A549 (cell line): ENCODE measurements around the gene B9D1. TPM values are rescaled to one million over a fixed set of nuclear protein-coding genes. Genes with fewer than 3 reads are reported as not detected.
A peak's percentile ranks its signal among the peaks of the same experiment; 100 is the strongest.

Source experiments
- ATAC-seq, 2 experiments: fragments of 200-7000 bp in 1 of 2; fragments of >200 bp in 1 of 2; cut with Nextera tagmentation in 1 of 2; cut with Tn5 transposase in 1 of 2; 3 replicates each; pipeline versions ENCODE4 v1.8.0 to v1.9.1; 2018 to 2020; ENCODE audit warnings: mild to moderate bottlenecking in 1 of 2, moderate library complexity in 1 of 2
- CTCF ChIA-PET: fragments of 300-600 bp; sonication (Branson Sonifier 250); formaldehyde crosslinking; extraction: SDS; loops from one replicate; lab custom pipeline; 2021; ENCODE audit warnings: antibody characterized with exemption, inconsistent platforms; lab: Yijun Ruan, JAX
- POLR2A ChIA-PET: fragments of 350-600 bp; formaldehyde crosslinking; extraction: SDS; loops from one replicate; lab custom pipeline; 2021; ENCODE audit warnings: antibody characterized with exemption, inconsistent platforms; lab: Yijun Ruan, JAX
- DNase-seq, 2 experiments: peaks; one replicate each; pipeline versions ENCODE4 v3.0.0 to v3.0.0-alpha.2; 2011 to 2016; ENCODE audit warnings: low read depth in 1 of 2, low spot score in 1 of 2
- FAIRE-seq: peaks from 2 replicates; lab custom pipeline; 2011; peaks lifted over from hg19 to GRCh38; lab: Jason Lieb, UNC
- H3K27ac ChIP-seq, 2 experiments: fragments of >200 bp; sonication (Bioruptor Twin); formaldehyde crosslinking; 3 replicates each; pipeline ENCODE4 v1.5.1; 2016 to 2017
- H3K4me1 ChIP-seq: fragments of >200 bp; sonication (Bioruptor Twin); formaldehyde crosslinking; 3 replicates; pipeline ENCODE4 v1.6.1; 2016
- H3K4me2 ChIP-seq: fragments of >200 bp; sonication (Bioruptor Twin); formaldehyde crosslinking; 3 replicates; pipeline ENCODE4 v1.6.1; 2016
- H3K4me3 ChIP-seq: fragments of >200 bp; sonication (Bioruptor Twin); formaldehyde crosslinking; 3 replicates; pipeline ENCODE4 v1.5.1; 2016
- H3K9me3 ChIP-seq: fragments of >200 bp; sonication (Bioruptor Twin); formaldehyde crosslinking; 3 replicates; pipeline ENCODE4 v1.6.1; 2016
- CTCF ChIP-seq: fragments of >200 bp; sonication (Bioruptor Twin); formaldehyde crosslinking; IDR thresholded peaks from 3 replicates; pipeline ENCODE4 v1.5.1; 2016
- ELK1 ChIP-seq: fragments of 150-350 bp; IDR thresholded peaks from 2 replicates; pipeline ENCODE4 v1.6.1; 2014; ENCODE audit warnings: low read depth, mild to moderate bottlenecking, low read length
- ESRRA ChIP-seq: fragments of 150-350 bp; IDR thresholded peaks from 2 replicates; pipeline ENCODE4 v1.6.1; 2014; ENCODE audit warnings: mild to moderate bottlenecking, low read length, borderline replicate concordance
- FOXS1 ChIP-seq: fragments of 250-450 bp; sonication (Bioruptor Pico); IDR thresholded peaks from 2 replicates; pipeline ENCODE4 v1.5.0; 2020; ENCODE audit warnings: mild to moderate bottlenecking, moderate library complexity
- GATA3 ChIP-seq: IDR thresholded peaks from 2 replicates; pipeline ENCODE4 v1.6.1; 2012; ENCODE audit warnings: borderline replicate concordance
- HDAC2 ChIP-seq: fragments of 200-600 bp; sonication (generic); IDR thresholded peaks from 2 replicates; pipeline ENCODE4 v1.6.1; 2016
- HEYL ChIP-seq: fragments of 250-450 bp; sonication (Bioruptor Pico); IDR thresholded peaks from 2 replicates; pipeline ENCODE4 v1.8.0; 2021; ENCODE audit warnings: mild to moderate bottlenecking, moderate library complexity
- HOXB13 ChIP-seq: fragments of 250-450 bp; sonication (Bioruptor Pico); IDR thresholded peaks from 2 replicates; pipeline ENCODE4 v1.5.0; 2020; ENCODE audit warnings: low read depth, mild to moderate bottlenecking, moderate library complexity
- HOXB5 ChIP-seq: fragments of 250-450 bp; sonication (Bioruptor Pico); IDR thresholded peaks from 2 replicates; pipeline ENCODE4 v1.5.0; 2020; ENCODE audit warnings: mild to moderate bottlenecking, moderate library complexity
- JUNB ChIP-seq: fragments of >200 bp; sonication (Bioruptor Twin); formaldehyde crosslinking; IDR thresholded peaks from 2 replicates; pipeline ENCODE4 v1.6.1; 2016
- KDM1A ChIP-seq: fragments of 200-600 bp; sonication (generic); IDR thresholded peaks from 2 replicates; pipeline ENCODE4 v1.6.1; 2016; ENCODE audit warnings: low read depth, mild to moderate bottlenecking
- KDM5A ChIP-seq: fragments of 200-600 bp; sonication (generic); IDR thresholded peaks from 2 replicates; pipeline ENCODE4 v1.6.1; 2016; ENCODE audit warnings: antibody characterized with exemption, mild to moderate bottlenecking
- NFE2L2 ChIP-seq: fragments of 150-350 bp; conservative IDR thresholded peaks from 2 replicates; pipeline ENCODE4 v1.6.1; 2014; ENCODE audit warnings: low read length
- NPAS2 ChIP-seq: fragments of 250-450 bp; sonication (Bioruptor Pico); IDR thresholded peaks from 2 replicates; pipeline ENCODE4 v1.8.0; 2022; ENCODE audit warnings: mild to moderate bottlenecking, moderate library complexity, borderline replicate concordance
- PHF8 ChIP-seq: fragments of 200-600 bp; sonication (generic); IDR thresholded peaks from 2 replicates; pipeline ENCODE4 v1.6.1; 2016; ENCODE audit warnings: low read depth, mild to moderate bottlenecking, antibody characterized with exemption, moderate library complexity, borderline replicate concordance
- POLR2AphosphoS2 ChIP-seq: conservative IDR thresholded peaks from 2 replicates; pipeline ENCODE4 v1.6.1; 2012; ENCODE audit warnings: low read length, improper control_type of control experiment, inconsistent platforms
- RAD21 ChIP-seq, 2 experiments: fragments of >200 bp in 1 of 2; sonication (Bioruptor Twin) in 1 of 2; formaldehyde crosslinking in 1 of 2; IDR thresholded peaks in 1 of 2; conservative IDR thresholded peaks in 1 of 2; 2 replicates in 1 of 2; 3 replicates in 1 of 2; pipeline ENCODE4 v1.6.1; 2012 to 2018; ENCODE audit warnings: inconsistent platforms in 1 of 2
- RCOR1 ChIP-seq: fragments of 150-350 bp; IDR thresholded peaks from 2 replicates; pipeline ENCODE4 v1.6.1; 2014; ENCODE audit warnings: antibody characterized with exemption, low read length, low read depth
- RFX5 ChIP-seq: fragments of 450-650 bp; IDR thresholded peaks from 2 replicates; pipeline ENCODE4 v1.7.1; 2014; ENCODE audit warnings: antibody characterized with exemption, mild to moderate bottlenecking, moderate library complexity
- SMC3 ChIP-seq: fragments of >200 bp; sonication (Bioruptor Twin); formaldehyde crosslinking; IDR thresholded peaks from 3 replicates; pipeline ENCODE4 v1.6.1; 2018; ENCODE audit warnings: inconsistent platforms
- TFCP2L1 ChIP-seq: fragments of 250-450 bp; sonication (Bioruptor Pico); IDR thresholded peaks from 2 replicates; pipeline ENCODE4 v1.5.0; 2021; ENCODE audit warnings: mild to moderate bottlenecking
- ZC3H11A ChIP-seq: fragments of 450-650 bp; IDR thresholded peaks from 2 replicates; pipeline ENCODE4 v1.6.1; 2014; ENCODE audit warnings: antibody characterized with exemption, mild to moderate bottlenecking
- ZFP36 ChIP-seq: fragments of 450-650 bp; IDR thresholded peaks from 2 replicates; pipeline ENCODE4 v1.6.1; 2014; ENCODE audit warnings: borderline replicate concordance; ENCODE audit not compliant: partially characterized antibody
- ZSCAN20 ChIP-seq: fragments of 250-450 bp; sonication (Bioruptor Pico); IDR thresholded peaks from 2 replicates; pipeline ENCODE4 v1.8.0; 2022; ENCODE audit warnings: mild to moderate bottlenecking, moderate library complexity
- WGBS: methylation state at CpG from one replicate; pipeline ENCODE4 v1.1.6; 2017; ENCODE audit errors: missing lambda C conversion rate; 5-methylcytosine and 5-hydroxymethylcytosine counted together
- polyA plus RNA-seq, 4 experiments: library from polyadenylated mRNA; depleted of rRNA in 3 of 4; stranded (reverse); fragments of >200 nt; fragmentation: RNase III in 1 of 4; extraction: RNeasy Plus Mini Kit Qiagen cat#74134 plus additional on column Dnase treatment in 1 of 4; gene quantifications; 2 replicates in 3 of 4; 3 replicates in 1 of 4; pipeline ENCODE4 v1.2.3, GENCODE V29; 2011 to 2017
- TF ChIP-seq, protein P1 (sequence below): IDR thresholded peaks from 2 replicates; pipeline ENCODE4 v1.6.1; 2012; ENCODE audit warnings: low read depth, borderline replicate concordance
- TF ChIP-seq, protein P2 (sequence below): IDR thresholded peaks from 2 replicates; pipeline ENCODE4 v1.6.1; 2012

The B9D1 gene
- polyA plus RNA-seq, 2 of the 4 experiments (the other 2 are of a cell fraction), result 48.2 to 60.6 TPM

- TF ChIP-seq RAD21 (conservative IDR thresholded peaks at IDR 0.05 in 1 of 2, IDR thresholded peaks at IDR 0.05 in 1 of 2) (no peak), POLR2AphosphoS2 (no peak), ELK1 (no peak), FOXS1 (CRISPR knock-in tag) (no peak), NFE2L2 (no peak), HEYL (no peak), RCOR1 (no peak), ZFP36 (no peak)
- TF ChIP-seq, protein P1, sequence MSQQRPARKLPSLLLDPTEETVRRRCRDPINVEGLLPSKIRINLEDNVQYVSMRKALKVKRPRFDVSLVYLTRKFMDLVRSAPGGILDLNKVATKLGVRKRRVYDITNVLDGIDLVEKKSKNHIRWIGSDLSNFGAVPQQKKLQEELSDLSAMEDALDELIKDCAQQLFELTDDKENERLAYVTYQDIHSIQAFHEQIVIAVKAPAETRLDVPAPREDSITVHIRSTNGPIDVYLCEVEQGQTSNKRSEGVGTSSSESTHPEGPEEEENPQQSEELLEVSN, result no peak
- TF ChIP-seq, protein P2, sequence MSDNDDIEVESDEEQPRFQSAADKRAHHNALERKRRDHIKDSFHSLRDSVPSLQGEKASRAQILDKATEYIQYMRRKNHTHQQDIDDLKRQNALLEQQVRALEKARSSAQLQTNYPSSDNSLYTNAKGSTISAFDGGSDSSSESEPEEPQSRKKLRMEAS, result no peak
- 90% methylated on average over 9 of the region's 9 CpGs for WGBS
- CTCF ChIA-PET, result interaction anchor here (1.2 to 9.6 kb wide), 6 partner anchors 9 to 74 kb away, joined by 3 to 62 read pairs (median 6); partner anchors contain the start of gene B9D1
- ATAC-seq (0 out of 6 replicates have a peak, but pooled peaks of 1 of the 2 experiments have one; percentile 18), DNase-seq (no peak), FAIRE-seq (no peak)
- Histone ChIP-seq H3K4me3 (no peak overlapping the region), H3K4me1 (peaks cover 6% of the 10 kb centered on the region; the same call in 2 of the 3 replicates), H3K4me2 (no peak overlapping the region), H3K27ac (no peak overlapping the region), H3K9me3 (peaks cover 9% of the 10 kb centered on the region; the same call in 2 of the 3 replicates)
- POLR2A ChIA-PET, result no interaction called here
Measured at GRCh38 chr17:19321481-19322128, 40.9 kb downstream of the B9D1 start.

DNA sequence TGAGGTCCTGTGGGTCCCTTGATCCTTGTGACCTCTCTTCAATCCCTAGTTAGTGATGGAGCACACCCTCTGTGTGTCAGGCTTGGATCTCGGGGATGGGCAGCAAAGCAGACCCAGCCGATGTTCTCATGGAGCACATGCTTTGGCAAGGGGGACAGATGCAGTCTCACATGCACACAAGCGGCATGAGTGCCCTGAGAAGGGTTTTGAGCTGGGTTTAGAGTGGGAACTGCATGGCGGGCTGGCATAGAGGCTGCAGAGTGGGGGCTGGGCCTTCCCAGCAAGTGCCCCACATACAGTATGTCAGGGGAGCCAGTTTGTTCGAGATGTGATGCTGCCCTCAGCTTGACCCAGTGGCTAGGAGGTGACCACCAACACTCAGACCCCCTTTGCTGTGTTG, 41.6 kb downstream of the B9D1 start:
- CTCF ChIA-PET, result interaction anchor here (0.8 to 9.6 kb wide), 10 partner anchors 8 to 454 kb away, joined by 3 to 62 read pairs (median 4); partner anchors contain the start of gene B9D1
- Histone ChIP-seq H3K27ac (no peak overlapping the region), H3K4me2 (no peak overlapping the region), H3K4me3 (no peak overlapping the region), H3K9me3 (peaks cover 9% of the 10 kb centered on the region; the same call in 2 of the 3 replicates), H3K4me1 (0 out of 3 replicates have a peak, but pooled peaks cover 5% of the 10 kb centered on the region)
- DNase-seq (no peak), ATAC-seq (no peak), FAIRE-seq (no peak)
- POLR2A ChIA-PET, result no interaction called here
- 92% methylated on average over 5 of the region's 5 CpGs for WGBS
- no peak for TF ChIP-seq TFCP2L1
- TF ChIP-seq RFX5, result no peak
- TF ChIP-seq NPAS2 (CRISPR knock-in tag), result no peak
- no peak for TF ChIP-seq PHF8
- no peak for TF ChIP-seq KDM1A
- TF ChIP-seq KDM5A, result no peak
- no peak for TF ChIP-seq GATA3
- no peak for TF ChIP-seq RAD21 (conservative IDR thresholded peaks at IDR 0.05 in 1 of 2, IDR thresholded peaks at IDR 0.05 in 1 of 2)
- no peak for TF ChIP-seq JUNB
- TF ChIP-seq HEYL, result no peak
- TF ChIP-seq CTCF, result no peak
- TF ChIP-seq, protein P1, result no peak
- TF ChIP-seq ZSCAN20 (CRISPR knock-in tag), result no peak
- TF ChIP-seq ESRRA, result no peak
- TF ChIP-seq HOXB5 (CRISPR knock-in tag), result no peak
- TF ChIP-seq ZC3H11A, result no peak
- TF ChIP-seq HOXB13, result no peak
- no peak for TF ChIP-seq SMC3
- no peak for TF ChIP-seq HDAC2
- no peak for TF ChIP-seq ELK1
